H1 (cell line): Measurements from ENCODE around the gene TNRC6B.

Source experiments
- BCL11A ChIP-seq, 2 experiments: IDR thresholded peaks; one replicate each; pipeline ENCODE4 v1.6.1; 2011; ENCODE audit warnings: low read depth in 2 of 2, low read length in 2 of 2, mild to moderate bottlenecking in 2 of 2
- EGR1 ChIP-seq: IDR thresholded peaks from 2 replicates; pipeline ENCODE4 v1.6.1; 2011; ENCODE audit warnings: low read depth, low read length, borderline replicate concordance
- EP300 ChIP-seq, 2 experiments: IDR thresholded peaks; 1 replicate in 1 of 2; 2 replicates in 1 of 2; pipeline ENCODE4 v1.6.1; 2011 to 2012; ENCODE audit warnings: low read depth in 2 of 2, low read length in 2 of 2, mild to moderate bottlenecking in 2 of 2, borderline replicate concordance in 1 of 2, inconsistent platforms in 1 of 2, moderate library complexity in 1 of 2
- EZH2 ChIP-seq: fragments of 200-600 bp; sonication (generic); IDR thresholded peaks from 2 replicates; pipeline ENCODE4 v1.7.1; 2012; ENCODE audit warnings: low read depth, mild to moderate bottlenecking, moderate library complexity, low read length, inconsistent platforms; ENCODE audit not compliant: severe bottlenecking
- JUND ChIP-seq: IDR thresholded peaks from 2 replicates; pipeline ENCODE4 v1.6.1; 2011; ENCODE audit warnings: mild to moderate bottlenecking, improper control_type of control experiment, low read length
- POLR2A ChIP-seq, 2 experiments: IDR thresholded peaks; 1 replicate in 1 of 2; 2 replicates in 1 of 2; pipeline ENCODE4 v1.6.1; 2011; ENCODE audit warnings: low read depth in 2 of 2, low read length in 2 of 2, mild to moderate bottlenecking in 2 of 2; ENCODE audit errors: control extremely low read depth in 1 of 2
- POLR2AphosphoS5 ChIP-seq: IDR thresholded peaks from 2 replicates; pipeline ENCODE4 v1.6.1; 2011; ENCODE audit warnings: low read depth, low read length
- RFX5 ChIP-seq: IDR thresholded peaks from 2 replicates; pipeline ENCODE4 v1.6.1; 2011; ENCODE audit warnings: low read depth, low read length, improper control_type of control experiment, borderline replicate concordance
- SP1 ChIP-seq: IDR thresholded peaks from 2 replicates; pipeline ENCODE4 v1.6.1; 2011; ENCODE audit warnings: low read depth, low read length
- ZNF274 ChIP-seq: IDR thresholded peaks from 2 replicates; pipeline ENCODE4 v1.7.0; 2012; ENCODE audit warnings: low read length, borderline replicate concordance; ENCODE audit errors: extremely low read depth
- TF ChIP-seq, protein P1 (sequence below), 3 experiments: IDR thresholded peaks; 1 replicate in 2 of 3; 2 replicates in 1 of 3; pipeline versions ENCODE4 v1.5.1 to v1.6.1; 2011; ENCODE audit warnings: low read length in 3 of 3, mild to moderate bottlenecking in 3 of 3, inconsistent platforms in 2 of 3, low read depth in 1 of 3, moderate library complexity in 1 of 3; ENCODE audit not compliant: insufficient read depth in 1 of 3; ENCODE audit errors: control extremely low read depth in 1 of 3
- TF ChIP-seq, protein P2 (sequence below): IDR thresholded peaks from 2 replicates; pipeline ENCODE4 v1.6.1; 2011; ENCODE audit warnings: low read length, improper control_type of control experiment
- TF ChIP-seq, protein P3 (sequence below): IDR thresholded peaks from 2 replicates; pipeline ENCODE4 v1.6.1; 2011; ENCODE audit warnings: low read depth, mild to moderate bottlenecking, low read length; ENCODE audit not compliant: insufficient read depth
- TF ChIP-seq, protein P4 (sequence below): IDR thresholded peaks from 2 replicates; pipeline ENCODE4 v1.6.1; 2012; ENCODE audit warnings: inconsistent platforms

DNA sequence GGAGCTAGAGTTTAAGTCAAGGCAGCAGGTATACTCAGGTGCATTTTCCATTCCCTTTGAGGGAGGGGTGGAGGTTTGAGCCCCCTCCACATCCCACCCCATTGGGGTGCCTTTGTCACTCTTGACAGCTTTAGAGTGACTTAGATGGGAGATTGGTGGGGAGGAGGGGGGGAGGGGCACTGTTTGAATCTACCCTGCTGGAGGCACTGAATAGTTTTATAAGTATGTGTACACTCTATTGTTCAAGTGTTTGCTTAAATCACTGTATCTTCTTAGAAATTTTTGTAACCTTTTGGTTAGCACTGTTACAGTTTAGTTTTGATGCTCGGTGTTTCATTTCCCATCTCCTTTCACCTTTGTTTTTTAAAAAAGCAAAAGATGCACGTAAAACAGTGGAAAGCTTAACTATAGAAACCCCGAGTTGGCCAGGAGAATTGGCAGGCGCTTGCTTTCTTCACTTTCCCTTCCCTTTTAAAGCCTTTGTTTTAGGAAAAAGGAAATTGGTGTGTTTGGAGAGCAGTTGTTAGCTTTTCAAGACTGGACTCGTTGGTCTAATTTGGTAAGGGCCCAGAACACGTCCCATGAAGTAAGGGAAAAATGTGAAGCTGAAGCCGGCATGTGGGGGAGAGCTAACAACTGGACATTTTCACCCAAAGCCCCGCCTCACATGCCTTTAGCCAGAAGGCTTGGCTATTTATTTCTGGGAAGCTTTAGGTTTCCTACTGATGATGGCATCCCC lies 42.8 kb downstream of the TNRC6B start:
- TF ChIP-seq POLR2AphosphoS5: no peak
- no peak for TF ChIP-seq EP300 (IDR thresholded peaks at IDR 0.05; ENCODE audit: borderline replicate concordance in 1 of 2, low read depth in 2 of 2, low read length in 2 of 2)
- TF ChIP-seq, protein P1, sequence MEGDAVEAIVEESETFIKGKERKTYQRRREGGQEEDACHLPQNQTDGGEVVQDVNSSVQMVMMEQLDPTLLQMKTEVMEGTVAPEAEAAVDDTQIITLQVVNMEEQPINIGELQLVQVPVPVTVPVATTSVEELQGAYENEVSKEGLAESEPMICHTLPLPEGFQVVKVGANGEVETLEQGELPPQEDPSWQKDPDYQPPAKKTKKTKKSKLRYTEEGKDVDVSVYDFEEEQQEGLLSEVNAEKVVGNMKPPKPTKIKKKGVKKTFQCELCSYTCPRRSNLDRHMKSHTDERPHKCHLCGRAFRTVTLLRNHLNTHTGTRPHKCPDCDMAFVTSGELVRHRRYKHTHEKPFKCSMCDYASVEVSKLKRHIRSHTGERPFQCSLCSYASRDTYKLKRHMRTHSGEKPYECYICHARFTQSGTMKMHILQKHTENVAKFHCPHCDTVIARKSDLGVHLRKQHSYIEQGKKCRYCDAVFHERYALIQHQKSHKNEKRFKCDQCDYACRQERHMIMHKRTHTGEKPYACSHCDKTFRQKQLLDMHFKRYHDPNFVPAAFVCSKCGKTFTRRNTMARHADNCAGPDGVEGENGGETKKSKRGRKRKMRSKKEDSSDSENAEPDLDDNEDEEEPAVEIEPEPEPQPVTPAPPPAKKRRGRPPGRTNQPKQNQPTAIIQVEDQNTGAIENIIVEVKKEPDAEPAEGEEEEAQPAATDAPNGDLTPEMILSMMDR (IDR thresholded peaks at IDR 0.05; ENCODE audit: control extremely low read depth in 1 of 3, insufficient read depth in 1 of 3, low read depth in 1 of 3, low read length in 3 of 3): no peak
- TF ChIP-seq, protein P2, sequence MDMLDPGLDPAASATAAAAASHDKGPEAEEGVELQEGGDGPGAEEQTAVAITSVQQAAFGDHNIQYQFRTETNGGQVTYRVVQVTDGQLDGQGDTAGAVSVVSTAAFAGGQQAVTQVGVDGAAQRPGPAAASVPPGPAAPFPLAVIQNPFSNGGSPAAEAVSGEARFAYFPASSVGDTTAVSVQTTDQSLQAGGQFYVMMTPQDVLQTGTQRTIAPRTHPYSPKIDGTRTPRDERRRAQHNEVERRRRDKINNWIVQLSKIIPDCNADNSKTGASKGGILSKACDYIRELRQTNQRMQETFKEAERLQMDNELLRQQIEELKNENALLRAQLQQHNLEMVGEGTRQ: no peak
- TF ChIP-seq, protein P3, sequence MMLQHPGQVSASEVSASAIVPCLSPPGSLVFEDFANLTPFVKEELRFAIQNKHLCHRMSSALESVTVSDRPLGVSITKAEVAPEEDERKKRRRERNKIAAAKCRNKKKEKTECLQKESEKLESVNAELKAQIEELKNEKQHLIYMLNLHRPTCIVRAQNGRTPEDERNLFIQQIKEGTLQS: no peak
- no peak for TF ChIP-seq POLR2A (IDR thresholded peaks at IDR 0.05; ENCODE audit: control extremely low read depth in 1 of 2, low read depth in 2 of 2, low read length in 2 of 2)
- no peak for TF ChIP-seq JUND
- no peak for TF ChIP-seq RFX5
- no peak for TF ChIP-seq EZH2
- TF ChIP-seq, protein P4, sequence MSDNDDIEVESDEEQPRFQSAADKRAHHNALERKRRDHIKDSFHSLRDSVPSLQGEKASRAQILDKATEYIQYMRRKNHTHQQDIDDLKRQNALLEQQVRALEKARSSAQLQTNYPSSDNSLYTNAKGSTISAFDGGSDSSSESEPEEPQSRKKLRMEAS: no peak
- no peak for TF ChIP-seq SP1
- TF ChIP-seq ZNF274: no peak
- no peak for TF ChIP-seq BCL11A (IDR thresholded peaks at IDR 0.05; ENCODE audit: low read depth in 2 of 2, low read length in 2 of 2)
- no peak for TF ChIP-seq EGR1
